Regular cardiac myocyte (primary cell): ENCODE measurements around the gene RAB23. TPM values are rescaled to one million over a fixed set of nuclear protein-coding genes. Genes with fewer than 3 reads are reported as not detected.

Source experiments
- total RNA-seq: library from RNA; depleted of rRNA; stranded (reverse); fragments of >200 nt; gene quantifications from 2 replicates; pipeline ENCODE4 v1.2.3, GENCODE V29; 2014

The RAB23 gene
- 33.0 and 60.3 TPM in 2 replicates for total RNA-seq

DNA sequence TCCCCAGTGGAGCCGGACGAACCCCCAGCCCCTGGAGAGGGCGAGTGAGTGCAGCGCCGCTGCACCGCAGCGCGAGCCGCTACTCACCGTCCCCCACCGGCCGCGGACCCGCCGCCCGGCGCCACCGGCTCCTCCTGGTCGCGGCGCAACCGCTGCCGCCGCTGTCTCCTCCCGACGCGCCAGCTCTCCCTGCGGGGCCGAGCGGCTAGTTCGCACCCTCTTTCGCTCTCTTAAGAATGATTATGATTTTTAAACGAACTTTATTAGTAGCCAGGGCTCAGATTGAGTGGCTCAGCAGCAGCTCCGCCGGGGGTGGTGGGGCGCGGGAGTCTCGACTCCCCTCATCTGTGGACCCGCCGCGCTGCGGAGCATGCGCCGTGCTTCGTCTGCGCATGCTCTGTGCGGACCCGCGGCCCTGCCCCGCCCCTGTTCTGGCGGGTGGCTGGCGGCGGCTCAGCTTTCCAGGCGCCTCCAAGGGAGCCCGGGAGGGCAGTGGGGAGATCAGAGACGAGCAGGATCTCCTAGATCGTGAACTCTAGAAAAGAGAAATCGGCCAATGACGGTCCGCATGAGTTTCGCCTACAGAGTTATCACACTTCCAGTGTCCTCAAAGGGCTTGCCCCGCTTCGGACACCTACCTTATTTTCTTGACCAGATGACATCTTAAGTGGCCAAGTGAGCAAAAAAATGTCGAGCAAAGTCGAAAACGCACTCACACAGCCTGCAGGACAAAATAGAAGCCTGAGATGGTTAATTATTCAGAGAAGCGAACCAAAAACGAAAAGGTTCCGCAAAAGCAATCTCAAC, at the start of gene RAB23:
RAB23 (minus strand) TSS at position 372 of the 807 bp plus-strand sequence. CDS start 11,927 bp downstream, outside the sequence.

DNA sequence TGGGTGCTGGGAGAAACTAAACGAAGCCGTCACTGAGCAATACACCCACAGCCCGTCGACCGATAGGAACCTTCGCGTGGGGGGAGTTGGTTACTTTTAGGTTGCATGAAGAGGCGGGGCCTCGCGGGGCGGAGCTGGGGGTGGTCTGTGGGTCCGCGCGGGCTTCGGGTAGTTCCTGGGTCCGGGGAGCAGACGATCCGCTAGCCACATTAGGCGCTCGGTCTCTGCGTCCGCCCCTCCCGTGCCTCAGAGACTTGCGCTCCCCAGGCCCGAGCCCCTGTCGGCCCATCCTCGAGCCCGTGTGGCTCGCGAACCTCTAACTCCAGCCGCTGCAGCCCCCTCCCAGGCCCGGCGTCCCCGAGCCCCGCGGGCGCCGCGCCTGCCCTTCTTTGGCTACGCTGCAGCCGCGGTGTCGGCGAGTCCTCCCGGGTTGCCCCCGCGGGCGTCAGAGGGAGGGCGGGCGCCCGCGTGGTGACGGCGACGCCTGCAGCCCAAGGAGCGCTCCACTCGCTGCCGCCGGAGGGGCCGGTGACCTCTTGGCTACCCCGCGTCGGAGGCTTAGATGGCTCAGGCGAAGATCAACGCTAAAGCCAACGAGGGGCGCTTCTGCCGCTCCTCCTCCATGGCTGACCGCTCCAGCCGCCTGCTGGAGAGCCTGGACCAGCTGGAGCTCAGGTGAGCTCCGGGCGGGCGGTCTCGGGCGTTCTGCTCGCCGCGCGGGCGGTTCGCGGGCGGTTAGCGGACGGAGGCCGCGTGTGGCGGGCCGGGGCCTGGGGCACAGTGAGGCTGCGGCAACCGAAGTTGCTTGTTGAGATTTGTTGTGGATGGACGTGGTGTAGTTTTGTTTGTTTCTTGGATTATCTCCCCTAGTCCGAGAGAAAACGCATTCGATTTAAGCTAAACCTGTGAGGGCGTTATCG, 49.7 kb downstream of the RAB23 start, which contains the start of gene BAG2:
BAG2 (plus strand) TSS at position 191 of the 920 bp plus-strand sequence; CDS start at position 563, 372 bp downstream.

Other genes with a start within 250 kb of the RAB23 start
- 13.8 and 19.2 TPM in 2 replicates for gene KIAA1586, start 175.6 kb downstream of the RAB23 start, total RNA-seq
- gene ZNF451, start 132.1 kb downstream of the RAB23 start, total RNA-seq, result 56.6 and 79.5 TPM in 2 replicates
- gene BAG2, start 50.0 kb downstream of the RAB23 start, total RNA-seq, result 15.3 and 17.2 TPM in 2 replicates
- gene PRIM2, start 95.3 kb upstream of the RAB23 start, total RNA-seq, result 27.1 and 54.4 TPM in 2 replicates